Stimulated activated CD4-positive, alpha-beta T cell treated with anti-CD3 and anti-CD28 coated beads, Interleukin-1b, Interleukin-23, amount 100 ng/mL, for 48 hours (primary cell): ENCODE results near the gene ARL11.

Experiments
- DNase-seq: peaks from one replicate; pipeline ENCODE4 v3.0.0-alpha.2; 2020

ARL11 gene

DNA sequence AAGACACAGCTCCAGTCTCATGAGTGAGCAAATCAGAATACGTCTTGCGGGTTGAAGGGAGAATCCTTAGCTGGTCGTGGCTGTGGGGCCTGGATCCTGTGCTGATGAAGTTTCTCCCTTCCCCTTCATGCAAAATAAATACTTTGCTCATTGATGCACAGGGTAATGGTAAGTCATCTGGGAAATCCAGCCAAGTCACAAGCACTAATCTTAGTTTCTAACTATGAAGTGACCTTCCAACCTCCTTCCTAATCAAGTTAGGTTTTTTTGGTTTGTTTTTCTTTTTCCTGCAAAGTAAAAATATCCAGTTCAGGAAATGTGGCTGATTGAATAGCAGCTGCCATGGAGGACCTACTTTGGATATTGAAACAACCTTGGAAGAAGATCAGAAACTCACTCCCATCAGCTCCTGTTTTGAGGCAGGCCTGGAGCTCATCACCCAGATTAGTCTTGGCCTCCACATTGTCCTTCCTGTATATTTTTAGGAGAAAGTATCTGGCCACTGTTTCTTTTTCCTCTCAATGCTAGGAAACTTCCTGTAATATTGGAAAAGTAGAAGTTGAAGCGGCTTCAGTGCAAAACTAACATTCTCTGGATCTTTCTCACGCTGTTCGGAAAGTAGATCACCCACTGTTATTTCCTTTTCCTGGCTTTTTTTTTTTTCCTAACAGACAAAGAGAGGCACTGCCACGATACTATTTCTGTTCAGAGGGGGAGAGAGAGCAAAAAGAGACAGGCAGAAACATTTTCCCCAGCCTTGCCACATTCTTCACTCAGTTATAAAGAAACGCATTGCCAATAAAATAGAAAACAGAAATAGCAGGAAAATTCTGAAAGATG, 12.3 kb upstream of the ARL11 start:
- no peak for DNase-seq

DNA sequence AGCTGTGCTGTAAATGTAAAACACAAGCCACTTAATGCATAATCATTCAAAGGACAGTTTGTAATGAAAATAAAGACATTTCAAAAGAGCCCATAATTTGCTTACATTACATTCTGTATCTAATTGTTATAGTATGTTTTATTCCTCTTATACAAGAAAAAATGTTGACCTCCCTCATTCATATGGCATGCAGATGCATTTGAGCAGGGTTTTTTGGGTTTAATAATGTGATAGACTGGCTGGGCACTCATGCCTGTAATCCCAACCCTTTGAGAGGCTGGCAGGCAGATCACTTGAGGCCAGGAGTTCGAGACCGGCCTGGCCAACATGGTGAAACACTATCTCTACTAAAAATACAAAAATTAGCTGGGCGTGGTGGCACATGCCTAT, 11.6 kb upstream of the ARL11 start:
- DNase-seq, result no peak

DNA sequence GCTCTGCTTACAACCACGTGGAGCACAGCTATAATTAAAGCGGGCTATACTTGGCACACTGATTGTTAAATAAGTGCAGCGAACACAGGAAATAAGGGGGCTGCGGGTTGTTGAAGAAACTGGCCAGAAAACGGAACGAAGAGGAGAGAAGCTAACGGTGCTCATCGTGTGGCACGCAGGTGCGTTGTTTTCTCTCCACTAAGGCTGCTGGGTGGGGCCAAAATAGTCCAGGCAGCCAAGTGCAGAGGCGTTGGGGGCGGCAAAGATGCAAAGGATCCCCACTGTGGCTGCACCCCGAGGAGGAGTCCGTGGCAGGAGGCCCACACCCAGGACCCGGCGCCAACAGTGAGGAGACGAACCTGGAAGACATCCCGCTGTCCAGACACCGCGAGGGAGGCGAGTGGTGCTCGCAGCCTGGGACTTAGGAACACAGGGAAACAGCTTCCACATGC, 8.1 kb upstream of the ARL11 start:
- DNase-seq, result no peak

DNA sequence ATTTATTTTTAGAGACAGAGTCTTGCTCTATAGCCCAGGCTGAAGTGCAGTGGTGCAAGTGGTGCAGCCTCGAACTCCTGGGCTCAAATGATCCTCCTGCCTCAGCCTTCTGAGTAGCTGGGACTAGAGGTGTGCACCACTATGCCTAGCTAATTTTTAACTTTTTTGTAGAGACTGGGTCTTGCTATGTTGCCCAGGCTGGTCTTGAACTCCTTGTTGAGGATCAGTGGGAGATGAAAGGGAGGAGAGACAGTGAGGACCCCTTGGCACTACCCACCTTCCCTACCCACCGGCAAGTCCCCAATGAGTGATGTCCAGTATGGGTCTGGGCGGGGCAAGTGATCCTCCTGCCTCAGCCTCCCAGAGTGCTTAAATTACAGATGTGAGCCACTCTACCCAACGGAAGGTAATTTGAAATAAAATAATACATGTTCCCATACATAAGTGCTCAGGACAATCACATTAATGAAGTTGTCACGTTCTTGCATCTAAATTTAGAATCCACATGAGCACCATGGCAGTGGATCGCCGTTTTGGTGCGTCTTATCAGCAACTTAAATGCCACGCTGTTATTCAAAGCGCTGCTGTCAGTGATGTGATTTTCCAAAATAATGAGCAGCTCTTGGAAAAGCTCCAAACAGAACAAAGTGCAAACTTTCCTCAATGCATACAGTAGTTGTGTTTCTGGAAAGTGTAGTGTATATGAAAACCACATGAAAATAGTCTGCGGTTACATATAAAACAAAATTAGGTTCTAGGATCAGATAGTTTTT, 5.9 kb upstream of the ARL11 start:
- DNase-seq, result no peak

DNA sequence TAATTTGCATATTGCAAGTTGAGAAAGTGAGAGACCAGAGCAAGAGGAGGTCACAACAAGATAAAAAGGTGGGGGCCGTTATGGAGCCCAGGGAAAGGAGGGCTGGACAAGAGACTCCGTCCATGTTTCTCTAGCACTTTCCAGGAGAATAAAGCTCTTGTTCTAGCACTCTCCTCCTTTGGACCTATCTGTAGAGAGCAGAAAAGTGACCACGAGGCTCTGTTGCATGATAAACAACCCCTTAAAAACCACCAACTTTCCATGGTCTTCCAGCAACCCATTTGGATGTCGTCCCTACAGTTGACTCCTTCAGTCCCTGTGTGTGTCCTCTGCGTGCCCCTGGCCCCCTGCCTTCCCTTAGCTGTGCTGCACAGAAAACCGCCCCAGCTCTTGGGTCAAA, 4.1 kb upstream of the ARL11 start:
- DNase-seq, result no peak

DNA sequence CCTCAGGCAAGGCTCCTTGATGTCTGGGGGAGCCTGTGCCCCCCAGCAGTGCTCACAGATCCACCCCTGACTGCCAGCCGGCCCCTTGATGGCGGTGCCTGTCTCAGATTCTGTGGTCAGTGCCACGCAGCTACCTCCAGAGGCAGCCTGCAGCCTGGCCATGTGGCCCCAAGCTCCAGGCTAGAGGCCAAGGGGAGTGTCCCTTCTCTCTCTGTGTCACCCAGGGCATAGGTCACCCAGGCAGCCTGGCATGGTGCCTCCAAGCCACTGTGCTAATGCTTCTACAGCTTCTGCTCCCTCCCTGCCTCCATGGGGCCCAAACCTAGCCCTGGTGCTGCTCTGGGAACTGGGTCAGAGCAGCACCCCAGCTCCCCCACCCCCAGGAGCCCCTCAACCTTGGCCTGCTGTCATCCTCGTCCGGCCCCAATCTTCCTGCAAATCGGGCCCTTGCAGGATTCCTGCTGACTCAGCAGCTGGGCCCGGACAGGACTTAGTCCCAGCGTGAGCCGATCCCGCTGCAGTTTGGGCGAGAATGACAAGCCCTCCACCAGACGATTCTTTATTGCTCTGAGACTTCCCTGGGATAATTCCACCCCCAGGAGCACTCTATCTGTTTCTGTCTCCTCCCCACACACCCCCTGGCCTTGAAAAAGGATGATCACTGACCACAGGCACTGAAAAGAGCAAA, 2.8 kb upstream of the ARL11 start:
- no peak for DNase-seq

DNA sequence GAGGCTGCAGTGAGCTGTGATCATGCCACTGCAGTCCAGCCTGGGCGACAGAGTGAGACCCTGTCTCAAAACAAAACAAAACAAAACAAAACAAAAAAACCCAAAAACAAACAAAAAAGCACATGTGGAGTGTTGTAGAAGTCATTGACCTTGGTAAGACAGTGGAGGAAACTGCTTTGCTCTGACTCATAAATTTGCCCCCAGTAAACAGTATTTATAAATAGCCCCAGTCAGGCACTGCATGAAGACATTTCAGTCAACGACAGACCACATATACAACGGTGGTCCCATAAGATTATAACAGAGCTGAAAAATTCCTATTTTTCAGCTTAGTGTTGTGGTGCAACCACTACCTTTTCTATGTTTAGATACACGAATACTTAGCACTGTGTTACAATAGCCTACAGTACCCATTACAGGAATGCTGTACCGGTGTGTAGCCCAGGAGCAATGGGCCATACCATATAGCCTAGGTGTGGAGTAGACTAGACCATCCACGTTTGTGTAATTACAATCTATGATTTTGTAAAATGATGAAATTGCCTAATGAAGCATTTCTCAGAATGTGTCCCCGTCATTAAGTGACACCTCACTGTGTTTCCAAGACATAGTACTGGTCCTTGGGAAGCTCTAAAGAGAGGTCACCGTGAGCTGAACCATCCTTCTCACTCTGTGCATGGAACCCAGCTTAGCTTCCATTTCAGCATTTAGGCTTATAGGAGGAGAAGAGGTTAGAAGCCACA, 1.1 kb downstream of the ARL11 start:
- no peak for DNase-seq

DNA sequence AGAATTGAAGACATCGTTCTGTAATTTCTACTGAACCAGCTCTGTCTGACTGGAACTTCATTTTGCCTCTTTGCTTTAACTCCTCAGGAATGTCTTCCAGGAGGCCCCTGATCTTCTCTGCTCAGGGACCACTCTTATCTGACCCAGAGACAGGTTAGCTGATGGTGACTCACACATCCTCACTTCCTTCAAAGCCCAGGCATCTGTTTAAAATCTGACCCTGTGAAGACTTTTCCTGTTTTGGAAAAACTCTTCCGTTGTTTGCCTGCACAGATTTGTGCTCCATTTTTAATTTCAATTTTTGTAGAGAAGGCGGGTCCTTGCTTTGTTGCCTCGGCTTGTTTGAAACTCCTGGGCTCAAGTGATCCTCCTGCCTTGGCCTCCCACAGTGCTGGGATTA, 1.6 kb downstream of the ARL11 start:
- no peak for DNase-seq

DNA sequence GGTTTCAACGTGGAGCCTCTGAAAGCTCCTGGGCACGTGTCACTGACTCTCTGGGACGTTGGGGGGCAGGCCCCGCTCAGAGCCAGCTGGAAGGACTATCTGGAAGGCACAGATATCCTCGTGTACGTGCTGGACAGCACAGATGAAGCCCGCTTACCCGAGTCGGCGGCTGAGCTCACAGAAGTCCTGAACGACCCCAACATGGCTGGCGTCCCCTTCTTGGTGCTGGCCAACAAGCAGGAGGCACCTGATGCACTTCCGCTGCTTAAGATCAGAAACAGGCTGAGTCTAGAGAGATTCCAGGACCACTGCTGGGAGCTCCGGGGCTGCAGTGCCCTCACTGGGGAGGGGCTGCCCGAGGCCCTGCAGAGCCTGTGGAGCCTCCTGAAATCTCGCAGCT, 2.3 kb downstream of the ARL11 start:
- DNase-seq, result no peak

DNA sequence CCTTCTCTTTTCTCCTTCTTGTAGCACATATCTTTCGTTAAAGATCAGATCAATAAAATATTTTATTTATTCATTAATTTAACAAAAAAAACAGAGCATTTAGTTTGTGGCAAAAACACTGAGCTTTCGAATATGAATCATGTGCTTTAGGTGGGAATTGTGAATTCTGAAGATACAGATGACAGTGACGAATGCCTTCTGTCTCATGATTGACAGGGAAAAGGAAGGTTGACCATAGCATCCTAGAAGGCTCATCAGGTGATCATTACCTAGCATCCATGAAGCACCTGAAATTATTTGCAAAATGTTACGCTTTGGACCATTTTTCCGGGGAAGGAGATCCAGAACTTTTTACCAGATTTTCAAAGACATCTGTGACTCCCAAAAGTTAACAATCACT, 3.8 kb downstream of the ARL11 start:
- DNase-seq, result no peak

DNA sequence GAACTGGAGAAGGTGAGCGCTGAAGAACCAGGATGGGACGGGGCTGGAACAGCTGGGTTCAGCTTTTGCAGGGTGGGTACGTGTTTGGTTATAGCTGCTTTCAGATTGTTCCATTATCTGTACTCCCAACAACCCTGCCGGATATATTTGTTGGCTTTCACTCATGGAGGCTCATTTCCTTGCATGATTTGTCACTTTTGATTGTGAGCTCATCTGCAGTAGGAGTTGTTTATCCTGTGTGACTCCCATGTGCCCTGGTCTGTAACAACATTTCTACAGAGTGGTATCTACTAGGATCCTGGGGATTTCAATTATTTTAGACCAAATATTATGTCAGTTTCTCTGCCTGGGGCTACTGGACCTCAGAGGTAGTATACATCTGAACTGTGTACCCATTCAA, 5.4 kb downstream of the ARL11 start:
- no peak for DNase-seq

DNA sequence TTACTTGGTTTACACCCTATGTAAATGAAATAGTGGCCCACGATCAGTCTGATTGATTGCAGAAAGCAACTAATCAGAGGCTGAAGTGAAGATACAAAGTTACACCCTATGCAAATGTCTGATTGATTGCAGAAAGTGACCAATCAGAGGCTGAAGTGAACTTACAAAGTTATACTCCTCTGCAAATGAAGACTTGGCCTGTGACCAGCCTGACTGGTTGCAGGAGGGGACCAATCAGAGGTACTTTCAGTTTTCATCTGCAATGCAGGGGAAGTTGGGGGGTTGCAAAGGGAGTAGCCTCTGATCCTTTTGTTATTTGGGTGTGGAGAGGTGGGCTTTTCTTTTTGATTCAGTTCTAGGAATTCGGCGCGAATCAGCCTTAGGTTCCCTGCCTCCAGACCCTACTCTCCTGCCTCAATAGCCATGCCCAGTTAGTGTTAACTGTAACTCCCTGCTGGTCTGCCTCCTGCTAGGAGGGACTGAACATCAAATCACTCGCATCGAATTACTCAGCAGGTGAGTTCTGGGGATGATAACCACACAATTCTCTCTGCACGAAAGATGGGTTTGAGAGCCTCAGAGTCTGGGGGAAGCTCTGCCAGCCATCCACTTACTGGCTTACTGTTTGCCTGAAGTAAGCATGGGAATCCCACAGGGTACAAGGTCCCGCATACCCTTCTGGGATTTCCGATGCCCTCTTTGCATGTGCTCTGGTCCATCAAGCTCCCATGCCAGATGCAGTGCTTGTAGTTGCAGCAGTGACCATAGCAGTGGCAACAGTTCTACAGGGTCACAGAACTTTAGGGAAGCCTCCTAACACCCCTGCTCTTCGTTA, 7.5 kb downstream of the ARL11 start:
- no peak for DNase-seq

DNA sequence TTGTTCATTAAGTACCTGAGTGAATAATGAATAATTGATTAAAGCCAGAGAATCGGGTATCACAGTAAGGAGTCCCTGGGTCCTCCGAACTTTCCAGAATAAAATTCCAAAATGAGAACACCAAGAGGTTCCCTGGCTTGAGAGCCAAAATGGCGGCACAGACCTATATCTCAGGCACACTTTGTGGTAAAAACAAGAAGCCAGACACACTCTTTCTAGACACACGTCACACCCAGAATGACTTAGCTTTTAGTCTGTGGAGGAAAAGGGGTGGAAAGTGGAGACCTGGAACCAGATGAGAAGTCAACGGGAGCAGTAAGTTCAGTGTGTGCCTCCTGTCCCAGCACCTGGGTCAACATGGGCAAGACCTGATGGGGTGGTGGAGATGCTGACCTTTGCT, 8.4 kb downstream of the ARL11 start:
- DNase-seq, result no peak

DNA sequence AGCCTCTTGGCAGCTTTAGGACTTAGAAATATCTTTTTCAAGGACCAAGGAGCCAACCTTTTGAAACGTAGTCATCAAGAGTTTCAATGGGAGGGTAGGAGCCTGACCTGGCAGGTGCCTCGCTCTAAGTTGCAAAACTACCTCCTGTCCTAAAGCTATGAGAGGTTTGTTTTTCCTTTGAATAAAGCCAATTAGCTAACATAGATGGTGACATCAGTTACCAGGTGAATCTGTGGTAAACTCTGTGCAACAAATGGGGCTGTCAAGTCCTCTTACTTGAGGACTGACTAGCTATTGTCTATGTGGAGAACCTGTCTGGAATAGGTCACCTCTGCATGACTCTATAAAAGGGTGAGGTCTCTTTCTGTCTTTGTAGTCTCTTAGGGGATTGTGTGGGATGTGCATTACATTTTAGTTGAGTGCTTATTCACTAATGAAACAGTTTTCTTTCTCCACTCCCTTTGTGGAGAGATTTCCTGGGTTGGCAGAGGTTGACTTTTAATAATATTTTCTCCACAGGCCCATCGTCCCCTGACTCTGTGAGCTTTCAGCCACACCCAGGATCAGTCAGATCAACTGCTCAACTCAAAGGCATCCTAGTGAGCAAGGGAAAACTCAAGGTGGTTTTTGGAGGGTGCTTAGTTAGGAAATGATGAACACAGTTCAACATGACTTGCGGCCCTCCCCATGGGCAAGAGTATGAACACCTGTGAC, 9.9 kb downstream of the ARL11 start:
- no peak for DNase-seq

DNA sequence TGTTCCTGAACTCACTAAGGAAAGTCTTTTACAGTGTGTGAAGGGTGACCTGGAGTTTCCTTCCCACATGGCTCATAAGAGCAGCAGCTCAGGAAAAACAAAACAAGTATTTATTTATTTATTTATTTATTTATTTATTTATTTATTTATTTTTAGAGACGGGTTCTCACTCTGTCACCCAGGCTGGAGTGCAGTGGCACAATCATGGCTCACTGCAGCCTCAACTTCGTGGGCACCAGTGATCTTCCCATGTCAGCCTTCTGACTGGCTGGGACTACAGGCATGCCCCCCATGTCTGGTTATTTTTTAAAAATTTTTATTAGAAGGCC, 10.4 kb downstream of the ARL11 start:
- no peak for DNase-seq

DNA sequence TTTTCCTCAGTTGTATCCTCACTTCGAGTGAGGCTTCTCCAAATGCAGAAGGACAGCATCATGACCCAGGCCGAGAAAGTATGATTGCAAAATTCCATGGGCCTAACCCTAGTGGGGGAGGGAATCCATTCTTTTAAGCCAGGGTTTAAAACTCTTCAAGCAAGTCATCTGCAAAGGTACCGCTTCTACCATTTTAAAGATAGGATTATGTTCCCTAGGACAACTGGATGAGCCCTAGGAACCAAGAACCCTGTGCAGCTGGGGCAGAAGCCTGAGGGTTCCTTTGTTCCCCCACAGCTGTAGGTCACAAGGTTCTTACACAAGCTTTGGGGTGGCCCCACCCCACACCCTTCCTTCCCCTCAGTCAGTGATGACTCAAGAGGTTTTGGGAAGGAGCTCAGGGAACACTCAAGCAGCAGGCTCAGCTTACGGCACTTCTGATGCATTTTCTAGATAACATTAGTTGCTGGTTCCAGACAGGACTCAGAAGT, 13.5 kb downstream of the ARL11 start:
- DNase-seq, result no peak

DNA sequence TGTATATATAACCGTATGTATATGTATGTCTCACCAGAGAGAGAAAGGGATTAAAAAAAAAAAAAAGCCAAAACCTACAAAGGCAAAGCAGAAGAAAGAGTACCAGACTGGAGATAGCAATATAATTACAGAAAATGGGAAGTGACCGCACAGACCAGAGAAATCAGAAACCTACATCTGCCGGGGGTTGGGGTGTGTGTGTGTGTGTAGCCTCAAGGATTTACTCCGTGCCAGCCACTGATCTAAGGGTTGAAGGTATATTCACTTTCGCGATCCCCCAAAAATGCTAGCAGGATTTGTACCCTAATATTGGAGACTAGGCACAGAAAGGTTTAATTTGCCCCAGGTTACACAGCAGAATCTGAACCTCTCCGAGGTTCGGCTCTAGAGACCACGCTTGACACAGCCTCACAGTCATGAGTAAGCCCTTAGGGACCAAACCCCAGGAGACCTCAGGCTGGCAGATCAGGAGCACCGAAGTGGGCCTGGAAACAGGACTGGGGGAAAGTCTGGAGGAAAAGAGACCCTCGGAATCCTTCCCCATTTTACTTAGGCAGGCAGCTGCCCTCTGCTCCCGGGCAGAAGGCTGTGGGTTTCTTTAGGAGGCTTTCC, 14.8 kb downstream of the ARL11 start:
- DNase-seq, result no peak

DNA sequence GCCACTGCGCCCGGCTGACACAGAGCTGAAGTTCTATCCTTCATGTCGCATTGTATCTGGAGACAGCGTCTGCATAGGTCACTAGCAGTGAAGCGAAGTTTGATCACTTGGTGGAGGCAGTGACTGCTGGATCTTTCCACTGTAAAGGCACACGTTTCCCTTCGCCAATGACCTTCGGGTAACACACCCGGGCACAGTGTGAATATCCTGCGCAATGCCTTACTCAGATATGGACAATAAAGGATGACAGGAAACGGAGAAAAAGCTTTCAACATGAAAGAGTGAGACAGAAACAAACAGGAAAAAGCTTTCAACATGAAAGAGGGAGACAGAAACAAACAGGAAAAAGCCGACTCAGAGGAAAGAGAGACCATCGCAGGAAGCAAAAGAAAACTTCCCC, 17.1 kb downstream of the ARL11 start:
- DNase-seq, result no peak

DNA sequence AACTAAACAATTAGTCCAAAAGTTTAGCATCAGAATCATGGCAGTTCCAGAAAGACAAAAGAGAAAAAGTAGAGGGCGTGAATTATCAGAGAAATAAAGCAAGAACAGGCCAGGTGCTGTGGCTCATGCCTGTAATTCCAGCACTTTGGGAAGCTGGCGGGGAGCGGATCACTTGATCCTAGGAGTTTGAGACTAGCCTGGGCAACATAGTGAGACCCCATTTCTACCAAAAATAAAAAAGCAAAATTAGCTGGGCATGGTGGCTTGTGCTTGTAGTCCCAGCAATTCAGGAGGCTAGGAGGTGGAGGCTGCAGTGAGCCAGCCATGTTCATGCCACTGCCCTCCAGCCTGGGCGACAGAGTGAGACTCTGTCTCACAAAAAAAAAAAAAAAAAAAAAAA, 18.4 kb downstream of the ARL11 start:
- DNase-seq, result no peak

DNA sequence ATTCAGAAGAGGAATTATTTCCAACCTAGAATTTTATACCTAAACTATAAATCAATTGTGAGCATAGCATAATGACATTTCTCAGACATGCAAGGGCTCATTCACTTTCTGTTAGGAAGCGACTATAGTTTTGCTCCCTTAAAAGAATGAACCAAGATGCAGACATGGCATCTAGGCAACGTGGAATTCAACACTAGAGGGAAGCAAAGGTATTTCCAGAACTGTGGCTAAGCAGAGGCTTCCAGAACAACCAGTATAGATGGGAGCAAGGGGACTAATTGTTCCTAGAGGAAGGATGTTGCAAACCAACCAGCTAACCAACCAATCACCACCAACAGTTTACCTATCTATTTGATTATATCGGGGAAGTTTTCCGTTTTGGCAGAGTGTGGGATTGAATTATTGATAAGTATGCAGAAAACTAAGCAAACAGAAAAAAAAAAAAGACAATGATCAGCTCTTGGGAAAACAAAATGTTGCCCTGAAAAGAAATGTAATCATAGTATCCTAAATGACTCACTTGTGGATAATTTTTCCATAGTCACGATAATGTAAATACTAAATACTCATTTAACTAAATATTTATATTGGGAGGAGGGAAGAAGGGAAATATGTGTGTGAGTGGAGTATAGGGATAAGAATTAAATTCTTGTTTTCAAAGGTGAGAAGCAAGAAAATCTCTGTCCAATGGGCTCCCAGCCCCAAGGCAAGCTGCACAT, 21.1 kb downstream of the ARL11 start:
- no peak for DNase-seq
